Stomach (tissue), 9 donors: ENCODE results near the gene DNAH14. TPM values are rescaled to one million over a fixed set of nuclear protein-coding genes. Genes with fewer than 3 reads are reported as not detected.
A peak's percentile ranks its signal among the peaks of the same experiment; 100 is the strongest.

Experiments used
- DNase-seq, 2 donors: peaks; one replicate each; pipeline versions ENCODE4 v3.0.0 to v3.0.0-alpha.2; 2013 to 2019
- H3K27ac ChIP-seq, 5 donors: fragments of 200-600 bp in 4 of 5; sonication (generic) in 4 of 5; one replicate each; pipeline ENCODE4 v1.5.1; 2013 to 2019; ENCODE audit warnings: mild to moderate bottlenecking in 1 of 5, moderate library complexity in 1 of 5
- H3K27me3 ChIP-seq, 3 donors: fragments of 200-600 bp; sonication (generic); one replicate each; pipeline ENCODE4 v1.5.1; 2017 to 2019; ENCODE audit warnings: mixed run types in 1 of 3
- H3K36me3 ChIP-seq, 4 donors: fragments of 200-600 bp; sonication (generic); 1 replicate in 3 of 4; 2 replicates in 1 of 4; pipeline ENCODE4 v1.5.1; 2016 to 2019
- H3K4me1 ChIP-seq, 4 donors: fragments of 200-600 bp; sonication (generic); one replicate each; pipeline ENCODE4 v1.5.1; 2016 to 2019
- H3K4me3 ChIP-seq, 4 donors: fragments of 200-600 bp; sonication (generic) in 3 of 4; one replicate each; pipeline ENCODE4 v1.5.1; 2016 to 2019; ENCODE audit warnings: mild to moderate bottlenecking in 1 of 4
- H3K9me3 ChIP-seq, 4 donors: fragments of 200-600 bp; sonication (generic); one replicate each; pipeline ENCODE4 v1.5.1; 2016 to 2019
- EP300 ChIP-seq: sonication (generic); formaldehyde crosslinking; IDR thresholded peaks from one replicate; pipeline ENCODE4 v1.6.1; 2017; ENCODE audit warnings: antibody characterized with exemption
- POLR2A ChIP-seq, 4 donors: fragments of 450-650 bp; IDR thresholded peaks; one replicate each; pipeline ENCODE4 v1.6.1; 2016; ENCODE audit warnings: antibody characterized with exemption in 4 of 4, control low read depth in 2 of 4, mild to moderate bottlenecking in 1 of 4, moderate library complexity in 1 of 4
- POLR2AphosphoS5 ChIP-seq, 3 donors: sonication (generic); formaldehyde crosslinking; IDR thresholded peaks; one replicate each; pipeline ENCODE4 v1.6.1; 2016; ENCODE audit warnings: antibody characterized with exemption in 3 of 3
- WGBS, 5 donors: extraction: QIAGEN DNeasy Blood & Tissue Kit in 3 of 5; methylation state at CpG; one replicate each; pipeline versions ENCODE4 v1.1.5 to v1.1.7; 2013 to 2018; 5-methylcytosine and 5-hydroxymethylcytosine counted together
- intact Hi-C: fragments of 100-400 bp; cut with DNase I; formaldehyde crosslinking; loops from one replicate; pipeline ENCODE4 v1.15.1; 2023; ENCODE audit warnings: low total_unique reads
- polyA plus RNA-seq, 3 donors: library from polyadenylated mRNA; stranded (reverse); fragments of 200-250 nt; gene quantifications; one replicate each; pipeline ENCODE4 v1.2.3, GENCODE V29; 2013
- total RNA-seq, 5 donors: library from RNA; depleted of rRNA; stranded (reverse); fragments of >200 nt; gene quantifications; one replicate each; pipeline versions ENCODE4 v1.1.0 to v1.2.3, GENCODE V29; 2014 to 2016
- TF ChIP-seq, protein P1 (sequence below), 7 experiments: fragments of 450-650 bp in 4 of 7; fragments of 200-600 bp in 3 of 7; sonication (generic) in 3 of 7; IDR thresholded peaks; one replicate each; pipeline ENCODE4 v1.5.1; 2016 to 2019; ENCODE audit warnings: antibody characterized with exemption in 7 of 7, control low read depth in 2 of 7, mild to moderate bottlenecking in 1 of 7
- donor health status: healthy with polysubstance abuse.
- donor health status: Bipolar disorder and iron deficiency.
- donor health status: healthy.

DNAH14 gene
- total and polyA plus RNA-seq, 8 donors, result 1.7 to 158 (median 6.2) TPM

DNA sequence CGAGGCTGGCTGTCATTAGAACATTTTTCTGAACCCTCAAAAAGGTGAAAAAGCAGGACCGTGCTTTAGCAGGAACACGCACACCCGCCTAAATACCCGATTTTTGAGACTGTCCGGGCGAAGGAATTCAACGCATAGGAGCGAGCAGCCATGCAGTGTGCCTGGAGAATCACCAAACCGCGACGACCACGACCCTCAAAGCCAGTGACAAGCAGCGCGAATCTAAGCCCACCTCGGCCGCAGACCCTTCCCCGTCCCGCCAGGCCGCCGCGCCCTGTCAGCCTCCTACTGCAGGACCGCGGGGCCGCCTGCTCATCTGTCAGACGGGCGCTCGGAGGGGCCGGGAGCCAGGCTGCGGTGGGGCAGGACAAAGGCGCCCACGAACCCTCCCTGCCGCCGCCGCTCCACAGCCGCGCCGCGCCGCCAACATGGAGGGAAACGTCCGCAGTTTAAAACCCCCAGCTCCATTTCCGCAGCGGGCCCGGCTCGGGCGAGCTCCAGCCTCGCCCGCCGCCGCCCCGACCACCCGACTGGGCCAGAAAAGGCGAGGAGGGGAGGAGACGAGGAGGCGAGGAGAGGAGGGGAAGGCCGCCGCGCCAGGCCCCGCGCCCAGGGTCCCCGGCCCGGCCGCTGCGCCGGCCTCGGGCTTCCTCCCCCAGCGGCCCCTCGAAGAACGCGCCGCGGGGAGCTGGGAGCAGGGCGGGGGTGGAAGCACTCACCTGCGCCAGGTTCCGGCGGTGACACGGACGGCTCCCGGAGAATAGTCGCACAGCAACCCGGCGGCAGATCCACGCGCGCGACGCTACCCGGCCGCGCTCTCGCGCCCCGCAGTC, 498.0 kb downstream of the DNAH14 start, which contains the start of gene LBR:
Gene LBR (minus strand): TSS at position 804 of the 833 bp plus-strand sequence. CDS start 3,963 bp downstream, outside the sequence.
- TF ChIP-seq POLR2AphosphoS5 (IDR thresholded peaks at IDR 0.05), result no peak
- no peak for TF ChIP-seq POLR2A (IDR thresholded peaks at IDR 0.05)
- no peak for TF ChIP-seq EP300
- TF ChIP-seq, protein P1, sequence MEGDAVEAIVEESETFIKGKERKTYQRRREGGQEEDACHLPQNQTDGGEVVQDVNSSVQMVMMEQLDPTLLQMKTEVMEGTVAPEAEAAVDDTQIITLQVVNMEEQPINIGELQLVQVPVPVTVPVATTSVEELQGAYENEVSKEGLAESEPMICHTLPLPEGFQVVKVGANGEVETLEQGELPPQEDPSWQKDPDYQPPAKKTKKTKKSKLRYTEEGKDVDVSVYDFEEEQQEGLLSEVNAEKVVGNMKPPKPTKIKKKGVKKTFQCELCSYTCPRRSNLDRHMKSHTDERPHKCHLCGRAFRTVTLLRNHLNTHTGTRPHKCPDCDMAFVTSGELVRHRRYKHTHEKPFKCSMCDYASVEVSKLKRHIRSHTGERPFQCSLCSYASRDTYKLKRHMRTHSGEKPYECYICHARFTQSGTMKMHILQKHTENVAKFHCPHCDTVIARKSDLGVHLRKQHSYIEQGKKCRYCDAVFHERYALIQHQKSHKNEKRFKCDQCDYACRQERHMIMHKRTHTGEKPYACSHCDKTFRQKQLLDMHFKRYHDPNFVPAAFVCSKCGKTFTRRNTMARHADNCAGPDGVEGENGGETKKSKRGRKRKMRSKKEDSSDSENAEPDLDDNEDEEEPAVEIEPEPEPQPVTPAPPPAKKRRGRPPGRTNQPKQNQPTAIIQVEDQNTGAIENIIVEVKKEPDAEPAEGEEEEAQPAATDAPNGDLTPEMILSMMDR (IDR thresholded peaks at IDR 0.05), result no peak
- Histone ChIP-seq H3K27me3 (no peaks in the 10 kb centered on the region), H3K9me3 (peaks cover 0 to 4% (median 0%) of the 10 kb centered on the region in 4 donors), H3K36me3 (no peaks in the 10 kb centered on the region), H3K27ac (peak within 1 kb of the TSS; percentile 92 to 98 (median 96)), H3K4me1 (peaks cover 34 to 53% (median 43%) of the 10 kb centered on the region in 4 donors), H3K4me3 (peak within 1 kb of the TSS; percentile 73 to 96 (median 78))
- 0 to 1% (median 0%) methylated on average over 24 to 93 of the region's 94 CpGs for WGBS, 5 donors
- DNase-seq, result peak in 1 of 2 donors; percentile 44
- intact Hi-C loops, result no loop called here

DNA sequence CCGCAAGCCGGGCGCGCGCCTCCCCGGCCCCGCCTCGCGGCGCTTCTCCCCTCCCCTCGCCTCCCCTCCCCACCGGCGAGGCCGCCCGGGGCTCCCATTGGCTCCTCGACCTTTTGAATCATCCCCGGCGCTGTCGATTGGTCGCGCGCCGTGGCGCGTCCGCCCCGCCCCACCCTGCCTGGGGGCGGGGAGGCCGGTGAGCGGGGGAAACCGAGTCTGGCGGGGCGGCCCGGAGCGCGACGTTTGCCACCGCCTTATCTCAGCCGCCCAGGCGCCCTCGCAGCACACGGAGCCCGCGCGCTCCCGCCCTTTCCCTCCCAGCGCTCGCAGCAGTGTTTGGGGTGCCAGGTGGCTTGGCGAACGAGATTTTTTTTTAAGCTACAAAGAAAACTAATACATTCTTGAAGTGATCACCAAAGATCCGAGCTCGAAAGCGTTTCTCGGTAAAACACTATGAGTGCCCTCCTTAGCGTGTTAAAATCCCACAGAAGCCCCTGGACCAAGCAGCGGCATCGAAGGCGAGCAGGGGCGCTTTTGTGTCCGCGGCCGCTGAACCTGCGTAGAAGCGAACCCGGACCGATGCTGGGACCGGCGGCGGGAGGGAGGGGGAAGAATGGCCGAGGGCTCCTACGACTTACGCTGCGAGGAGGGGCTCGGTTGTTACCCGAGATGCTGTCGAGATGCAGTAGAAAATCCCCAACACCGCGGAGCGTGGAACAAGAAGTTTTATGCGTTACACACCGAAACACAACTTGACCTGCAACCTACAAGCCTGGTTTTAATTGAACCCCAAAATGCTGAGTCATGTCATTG, 498.8 kb downstream of the DNAH14 start:
- H3K9me3 ChIP-seq, result peaks cover 0 to 4% (median 0%) of the 10 kb centered on the region in 4 donors
- H3K27ac ChIP-seq, result peak overlapping the region; percentile 92 to 98 (median 96)
- TF ChIP-seq, protein P1 (IDR thresholded peaks at IDR 0.05), result no peak
- TF ChIP-seq POLR2AphosphoS5 (IDR thresholded peaks at IDR 0.05) (peak; percentile 65 to 78 (median 75)), EP300 (no peak), POLR2A (IDR thresholded peaks at IDR 0.05) (peak in 1 of 4 donors; percentile 72)
- peak overlapping the region; percentile 73 to 96 (median 78) for H3K4me3 ChIP-seq
- DNase-seq, result peak; percentile 95 to 97
- intact Hi-C loops, result no loop called here
- H3K27me3 ChIP-seq, result no peaks in the 10 kb centered on the region
- no peaks in the 10 kb centered on the region for H3K36me3 ChIP-seq
- 0 to 1% (median 1%) methylated on average over 51 to 81 of the region's 81 CpGs for WGBS, 5 donors
- peaks cover 26 to 45% (median 37%) of the 10 kb centered on the region in 4 donors for H3K4me1 ChIP-seq

DNA sequence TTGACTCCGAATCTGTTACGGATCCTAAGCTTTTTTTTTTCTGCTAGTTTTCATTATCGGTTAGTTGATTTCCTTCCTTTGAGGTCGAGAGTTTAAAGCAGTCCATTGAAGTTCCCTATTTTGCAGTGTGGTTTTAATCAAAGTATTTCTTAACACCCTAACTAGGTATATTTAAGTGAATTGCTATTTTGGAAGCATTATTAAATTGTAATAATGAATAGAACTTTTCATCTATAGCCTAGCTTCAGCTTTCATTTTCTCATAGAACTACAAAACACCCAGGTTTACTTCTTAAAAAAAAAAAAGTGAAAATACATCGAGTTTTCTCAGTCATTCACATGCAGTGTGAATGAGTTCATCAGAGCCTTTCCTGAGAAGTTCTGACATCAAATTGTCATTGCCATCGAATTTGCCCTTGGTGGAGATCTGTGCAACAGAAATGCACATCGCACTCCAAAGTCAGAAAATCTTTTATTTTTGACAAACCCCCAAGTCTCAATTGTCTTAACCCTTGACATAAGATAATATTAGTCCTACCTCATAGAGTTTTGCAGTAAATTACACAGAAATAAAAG, 499.5 kb downstream of the DNAH14 start:
- intact Hi-C loops, result no loop called here
- WGBS, 5 donors, result 15 to 17% (median 16%) methylated on average over 7 of the region's 7 CpGs
- Histone ChIP-seq H3K4me1 (peaks cover 19 to 38% (median 32%) of the 10 kb centered on the region in 4 donors), H3K4me3 (peak overlapping the region; percentile 73 to 96 (median 78)), H3K36me3 (no peaks in the 10 kb centered on the region), H3K9me3 (peaks cover 0 to 4% (median 0%) of the 10 kb centered on the region in 4 donors), H3K27me3 (no peaks in the 10 kb centered on the region), H3K27ac (peak overlapping the region; percentile 92 to 98 (median 96))
- TF ChIP-seq EP300 (no peak), POLR2AphosphoS5 (IDR thresholded peaks at IDR 0.05) (no peak)
- no peak for DNase-seq

DNA sequence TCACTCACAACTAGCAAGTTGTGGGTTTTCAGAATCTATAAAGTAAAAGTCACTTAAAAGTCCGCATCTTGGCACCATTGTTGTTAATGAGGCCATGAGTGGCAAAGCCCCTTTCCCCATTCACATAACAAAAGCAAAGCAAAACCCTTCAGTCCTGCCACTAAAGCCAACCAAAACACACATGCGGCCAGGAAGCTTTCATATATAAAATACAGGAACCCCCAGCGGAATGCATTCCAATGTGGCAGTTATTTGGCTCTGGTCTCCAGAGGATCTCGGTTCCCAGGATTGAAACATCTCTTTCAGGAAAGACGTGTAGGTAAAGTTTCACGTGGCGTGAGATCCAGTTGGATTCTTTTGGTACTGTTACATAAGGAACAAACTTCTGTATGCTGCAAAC, 500.8 kb downstream of the DNAH14 start:
- WGBS, 5 donors, result 86 to 94% (median 91%) methylated on average over 7 of the region's 7 CpGs
- no peaks in the 10 kb centered on the region for H3K36me3 ChIP-seq

More for the DNA sequence above, 500.8 kb downstream of the DNAH14 start:
- no peak overlapping the region for H3K4me3 ChIP-seq
- H3K4me1 ChIP-seq, result peaks cover 9 to 25% (median 21%) of the 10 kb centered on the region in 4 donors
- no peak for TF ChIP-seq POLR2A (IDR thresholded peaks at IDR 0.05)
- no peak for TF ChIP-seq EP300
- TF ChIP-seq, protein P1 (IDR thresholded peaks at IDR 0.05), result no peak
- TF ChIP-seq POLR2AphosphoS5 (IDR thresholded peaks at IDR 0.05), result no peak
- intact Hi-C loops, result no loop called here
- no peaks in the 10 kb centered on the region for H3K27me3 ChIP-seq
- peaks cover 0 to 4% (median 0%) of the 10 kb centered on the region in 4 donors for H3K9me3 ChIP-seq
- H3K27ac ChIP-seq, result no peak overlapping the region
- DNase-seq, result no peak
